Esophagus squamous epithelium (tissue), 5 donors: ENCODE measurements around the gene LPP. TPM values are rescaled to one million over a fixed set of nuclear protein-coding genes. Genes with fewer than 3 reads are reported as not detected.

ENCODE experiments used
- DNase-seq: peaks from one replicate; lab custom pipeline; 2025; lab: John Stamatoyannopoulos, UW
- H3K27ac ChIP-seq, 4 donors: fragments of 200-600 bp; sonication (generic); one replicate each; pipeline ENCODE4 v1.5.1; 2016 to 2019; ENCODE audit warnings: mild to moderate bottlenecking in 1 of 4
- H3K27me3 ChIP-seq, 4 donors: fragments of 200-600 bp; sonication (generic); 1 replicate in 3 of 4; 2 replicates in 1 of 4; pipeline versions ENCODE4 v1.5.1 to v1.6.0; 2017 to 2021; ENCODE audit warnings: antibody characterized with exemption in 1 of 4
- H3K36me3 ChIP-seq, 3 donors: fragments of 200-600 bp; sonication (generic); one replicate each; pipeline ENCODE4 v1.5.1; 2016 to 2019
- H3K4me1 ChIP-seq, 3 donors: fragments of 200-600 bp; sonication (generic); one replicate each; pipeline ENCODE4 v1.5.1; 2017 to 2019
- H3K4me3 ChIP-seq, 4 donors: fragments of 200-600 bp; sonication (generic); 1 replicate in 3 of 4; 2 replicates in 1 of 4; pipeline ENCODE4 v1.5.1; 2016 to 2019; ENCODE audit warnings: mild to moderate bottlenecking in 2 of 4, moderate library complexity in 1 of 4
- H3K9me3 ChIP-seq, 3 donors: fragments of 200-600 bp; sonication (generic); one replicate each; pipeline ENCODE4 v1.5.1; 2016 to 2019
- POLR2A ChIP-seq, 4 donors: fragments of 450-650 bp; IDR thresholded peaks; one replicate each; pipeline ENCODE4 v1.6.1; 2017; ENCODE audit warnings: antibody characterized with exemption in 4 of 4, mild to moderate bottlenecking in 4 of 4, moderate library complexity in 3 of 4
- WGBS, 2 donors: methylation state at CpG; one replicate each; pipeline ENCODE4 v1.1.5; 2018; 5-methylcytosine and 5-hydroxymethylcytosine counted together
- intact Hi-C: fragments of 100-400 bp; cut with DNase I; formaldehyde crosslinking; loops from one replicate; pipeline ENCODE4 v1.15.0; 2022
- total RNA-seq, 4 donors: library from RNA; depleted of rRNA; stranded (reverse); fragments of >200 nt; gene quantifications; one replicate each; pipeline ENCODE4 v1.1.0, GENCODE V29; 2016
- TF ChIP-seq, protein P1 (sequence below), 6 experiments: fragments of 450-650 bp in 4 of 6; fragments of 200-600 bp in 2 of 6; sonication (generic) in 2 of 6; IDR thresholded peaks; one replicate each; pipeline ENCODE4 v1.5.1; 2016 to 2019; ENCODE audit warnings: antibody characterized with exemption in 6 of 6, mild to moderate bottlenecking in 4 of 6, moderate library complexity in 4 of 6
- donor health status: DM: yes; HTN: yes; CAD: no.

The LPP gene
- total RNA-seq, 4 donors from 2014 or later = 41.4 to 369 (median 97.3) TPM

DNA sequence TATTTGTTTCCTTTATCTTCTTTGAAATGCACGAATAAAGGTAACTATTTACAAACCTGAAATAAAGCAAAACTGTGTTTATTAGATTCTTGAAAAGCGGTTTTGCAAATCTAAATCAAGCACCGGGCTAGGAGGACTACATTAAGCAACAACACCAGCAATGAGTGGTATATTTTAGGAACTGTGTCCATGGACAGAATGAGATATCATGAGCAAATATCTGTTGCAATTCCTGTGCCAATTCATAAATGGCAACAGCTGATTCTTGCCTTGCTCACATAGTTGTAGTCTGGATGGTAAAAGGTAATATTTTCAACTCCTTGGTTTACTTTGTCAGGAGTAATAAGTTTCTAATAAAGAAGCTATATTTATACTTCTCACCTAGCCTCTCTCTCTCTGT lies 403.3 kb downstream of the LPP start:
- H3K36me3 ChIP-seq = no peaks in the 10 kb centered on the region
- H3K4me3 ChIP-seq = no peak overlapping the region
- DNase-seq = no peak
- H3K4me1 ChIP-seq = peaks cover 0 to 35% (median 0%) of the 10 kb centered on the region in 3 donors
- H3K9me3 ChIP-seq = no peaks in the 10 kb centered on the region
- H3K27ac ChIP-seq = no peak overlapping the region
- no peak for TF ChIP-seq POLR2A (IDR thresholded peaks at IDR 0.05)
- TF ChIP-seq, protein P1, sequence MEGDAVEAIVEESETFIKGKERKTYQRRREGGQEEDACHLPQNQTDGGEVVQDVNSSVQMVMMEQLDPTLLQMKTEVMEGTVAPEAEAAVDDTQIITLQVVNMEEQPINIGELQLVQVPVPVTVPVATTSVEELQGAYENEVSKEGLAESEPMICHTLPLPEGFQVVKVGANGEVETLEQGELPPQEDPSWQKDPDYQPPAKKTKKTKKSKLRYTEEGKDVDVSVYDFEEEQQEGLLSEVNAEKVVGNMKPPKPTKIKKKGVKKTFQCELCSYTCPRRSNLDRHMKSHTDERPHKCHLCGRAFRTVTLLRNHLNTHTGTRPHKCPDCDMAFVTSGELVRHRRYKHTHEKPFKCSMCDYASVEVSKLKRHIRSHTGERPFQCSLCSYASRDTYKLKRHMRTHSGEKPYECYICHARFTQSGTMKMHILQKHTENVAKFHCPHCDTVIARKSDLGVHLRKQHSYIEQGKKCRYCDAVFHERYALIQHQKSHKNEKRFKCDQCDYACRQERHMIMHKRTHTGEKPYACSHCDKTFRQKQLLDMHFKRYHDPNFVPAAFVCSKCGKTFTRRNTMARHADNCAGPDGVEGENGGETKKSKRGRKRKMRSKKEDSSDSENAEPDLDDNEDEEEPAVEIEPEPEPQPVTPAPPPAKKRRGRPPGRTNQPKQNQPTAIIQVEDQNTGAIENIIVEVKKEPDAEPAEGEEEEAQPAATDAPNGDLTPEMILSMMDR (IDR thresholded peaks at IDR 0.05) = no peak
- WGBS, 2 donors = 39 to 56% methylated on average over 3 of the region's 3 CpGs
- no peaks in the 10 kb centered on the region for H3K27me3 ChIP-seq
- intact Hi-C loops = no loop called here

DNA sequence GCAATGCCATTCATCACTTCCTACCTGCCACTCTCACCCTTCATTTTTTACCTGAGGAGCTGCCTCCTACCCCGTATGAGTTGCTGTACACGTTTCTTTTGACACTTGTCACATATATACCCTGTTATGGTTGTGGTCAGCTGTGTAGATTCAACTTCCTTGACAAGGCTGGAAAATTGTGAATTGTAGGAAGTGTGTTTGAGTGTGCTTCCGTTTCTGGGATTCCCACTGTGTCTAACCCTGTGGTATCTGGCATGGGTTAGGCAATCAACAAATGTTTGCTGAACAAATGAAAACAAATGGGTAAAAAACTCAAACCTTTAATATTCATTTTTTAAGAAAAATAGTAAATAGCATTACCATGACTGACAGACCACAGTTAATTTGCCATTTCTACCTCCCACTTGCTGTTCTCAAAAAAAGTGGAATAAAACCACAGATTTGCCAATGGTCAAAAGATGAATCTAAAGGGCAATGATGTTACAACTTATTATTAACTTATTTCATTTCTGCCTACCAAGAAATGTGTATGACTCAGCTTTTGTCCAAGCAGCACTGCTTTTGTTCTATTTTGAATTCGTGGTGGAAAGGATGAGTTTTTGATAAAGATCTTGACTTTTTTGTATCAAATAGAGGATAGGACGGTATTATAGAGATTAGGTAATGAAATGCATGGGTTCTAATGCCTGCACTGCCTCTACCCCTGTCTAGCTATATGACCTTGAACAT lies 404.6 kb downstream of the LPP start:
- Histone ChIP-seq H3K9me3 (no peaks in the 10 kb centered on the region), H3K27me3 (no peaks in the 10 kb centered on the region), H3K4me3 (no peak overlapping the region), H3K27ac (no peak overlapping the region), H3K4me1 (peaks cover 0 to 38% (median 0%) of the 10 kb centered on the region in 3 donors), H3K36me3 (no peaks in the 10 kb centered on the region)
- TF ChIP-seq, protein P1 (IDR thresholded peaks at IDR 0.05) = no peak
- TF ChIP-seq POLR2A (IDR thresholded peaks at IDR 0.05) = no peak
- intact Hi-C loops = no loop called here
- WGBS, 2 donors = 62 to 63% methylated on average over 5 of the region's 5 CpGs
- no peak for DNase-seq

DNA sequence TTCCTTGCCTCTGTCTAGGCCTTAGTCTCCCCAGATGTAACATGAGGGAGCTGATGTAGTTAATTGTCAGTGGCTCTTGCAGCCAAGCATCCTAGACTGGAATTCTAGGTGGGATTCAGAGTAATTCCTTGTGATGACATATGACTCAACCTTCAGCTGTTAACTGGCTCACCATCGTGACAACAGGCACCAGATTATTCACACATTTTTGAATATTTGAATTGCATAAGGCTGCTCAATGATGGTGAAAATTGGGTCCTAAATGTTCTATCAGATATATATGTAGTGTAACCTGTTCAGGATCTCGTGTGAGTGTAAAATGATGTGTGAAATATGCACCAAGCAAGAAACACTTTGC lies 405.1 kb downstream of the LPP start:
- Histone ChIP-seq H3K36me3 (no peaks in the 10 kb centered on the region), H3K4me1 (peaks cover 0 to 38% (median 0%) of the 10 kb centered on the region in 3 donors), H3K9me3 (no peaks in the 10 kb centered on the region), H3K4me3 (no peak overlapping the region), H3K27me3 (no peaks in the 10 kb centered on the region), H3K27ac (no peak overlapping the region)
- no peak for DNase-seq
- 66% methylated on average over 2 of the region's 2 CpGs for WGBS, 2 donors
- intact Hi-C loops = no loop called here
- TF ChIP-seq POLR2A (IDR thresholded peaks at IDR 0.05) = no peak
- TF ChIP-seq, protein P1 (IDR thresholded peaks at IDR 0.05) = no peak

DNA sequence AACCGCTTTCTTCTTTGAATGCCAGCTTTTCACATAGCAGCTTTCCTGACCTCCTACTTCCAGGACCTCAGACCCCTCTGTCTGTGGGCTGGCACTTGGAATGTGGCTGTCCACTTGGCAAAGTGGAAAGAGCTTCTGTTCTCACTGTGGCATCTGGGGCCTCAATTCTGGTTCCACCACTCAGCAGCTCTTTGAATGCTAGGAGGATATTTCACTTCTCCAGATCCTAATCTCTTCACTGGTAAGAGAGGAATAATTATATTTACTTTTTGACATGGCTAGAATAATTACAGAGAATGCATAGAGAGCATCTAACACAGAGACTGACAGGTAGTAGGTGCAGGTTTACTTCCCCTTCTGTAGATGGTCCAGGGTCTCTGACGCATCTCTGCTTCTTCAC lies 405.9 kb downstream of the LPP start:
- DNase-seq = no peak
- WGBS, 2 donors = 98 to 100% methylated on average over 2 of the region's 2 CpGs
- Histone ChIP-seq H3K4me3 (no peak overlapping the region), H3K4me1 (peaks cover 0 to 30% (median 0%) of the 10 kb centered on the region in 3 donors), H3K27ac (no peak overlapping the region), H3K27me3 (no peaks in the 10 kb centered on the region), H3K36me3 (no peaks in the 10 kb centered on the region), H3K9me3 (no peaks in the 10 kb centered on the region)
- TF ChIP-seq POLR2A (IDR thresholded peaks at IDR 0.05) = no peak
- TF ChIP-seq, protein P1 (IDR thresholded peaks at IDR 0.05) = no peak
- intact Hi-C loops = no loop called here

DNA sequence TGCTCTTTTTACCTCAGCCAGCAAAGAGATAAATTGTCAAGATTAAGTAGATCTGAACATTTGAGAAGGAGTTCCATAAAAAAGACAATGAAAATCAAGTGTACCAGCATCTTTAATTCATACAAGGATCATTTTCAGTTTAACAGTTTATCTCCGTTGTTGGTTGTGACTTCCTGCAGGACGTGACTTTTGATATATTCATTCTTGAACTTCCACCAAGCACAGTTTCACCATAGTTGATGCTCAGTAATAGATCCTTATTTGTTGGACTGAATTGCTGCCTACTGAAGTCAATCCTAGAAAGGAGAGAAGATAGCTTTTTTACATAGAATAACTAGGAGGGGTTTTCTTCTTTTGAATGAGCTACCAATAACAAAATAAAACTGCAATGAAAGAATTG lies 408.2 kb downstream of the LPP start:
- Histone ChIP-seq H3K4me3 (no peak overlapping the region), H3K27ac (peak overlapping the region in 1 of 4 donors; percentile 13), H3K4me1 (peaks cover 0 to 30% (median 0%) of the 10 kb centered on the region in 3 donors), H3K27me3 (no peaks in the 10 kb centered on the region), H3K9me3 (no peaks in the 10 kb centered on the region), H3K36me3 (no peaks in the 10 kb centered on the region)
- 35 to 44% methylated on average over 2 of the region's 2 CpGs for WGBS, 2 donors
- DNase-seq = no peak
- intact Hi-C loops = no loop called here
- no peak for TF ChIP-seq POLR2A (IDR thresholded peaks at IDR 0.05)
- TF ChIP-seq, protein P1 (IDR thresholded peaks at IDR 0.05) = no peak
